Measurements from ENCODE around the gene SUPT20HL1.

- TF ChIP-seq POLR2AphosphoS5 (IDR thresholded peaks at IDR 0.05; ENCODE audit: low read depth, low read length), result no peak
- no peak for TF ChIP-seq TAF1 (IDR thresholded peaks at IDR 0.05; ENCODE audit: borderline replicate concordance, low read depth, low read length)
Measured at GRCh38 chrX:24360272-24360671, at the start of gene SUPT20HL1.

Measured in GM12892 (cell line).